GM19452 (cell line): Measurements from ENCODE around the gene SIRPD.
"Not testable (repeated sequence)": the region's sequence is repeated elsewhere in the genome, so short reads cannot be mapped to it uniquely, and the experiment has no call there.

Experiments
- ATAC-seq: cut with Tn5 transposase; IDR thresholded peaks from one replicate; pipeline ENCODE4 v1.9.1; 2021; ENCODE audit not compliant: unreplicated experiment

The SIRPD gene

GRCh38 chr20:1497371-1497770 is 60.1 kb downstream of the SIRPD start:
- not testable (repeated sequence) for ATAC-seq

- ATAC-seq = no peak
Measured at GRCh38 chr20:1496930-1497329, 60.6 kb downstream of the SIRPD start.

GRCh38 chr20:1494436-1494835 is 63.1 kb downstream of the SIRPD start:
- no peak for ATAC-seq

- ATAC-seq = no peak
Measured at GRCh38 chr20:1493536-1493935, 64.0 kb downstream of the SIRPD start.

- ATAC-seq = no peak
Measured at GRCh38 chr20:1491860-1492642, 65.5 kb downstream of the SIRPD start.

GRCh38 chr20:1491281-1491840 is 66.1 kb downstream of the SIRPD start, which contains the start of gene SIRPB2:
TSS of gene SIRPB2 (minus strand) at chr20:1491420. CDS start at chr20:1491359, 61 bp downstream.
- no peak for ATAC-seq

- no peak for ATAC-seq
Measured at GRCh38 chr20:1490643-1491195, 66.8 kb downstream of the SIRPD start.

GRCh38 chr20:1489764-1490436 is 67.6 kb downstream of the SIRPD start:
- no peak for ATAC-seq

GRCh38 chr20:1489325-1489724 is 68.2 kb downstream of the SIRPD start:
- no peak for ATAC-seq

GRCh38 chr20:1486566-1486965 is 70.9 kb downstream of the SIRPD start:
- ATAC-seq = no peak

GRCh38 chr20:1484438-1485116 is 72.9 kb downstream of the SIRPD start:
- no peak for ATAC-seq
